Activated CD4-positive, alpha-beta T cell treated with anti-CD3 and anti-CD28 coated beads, Interleukin-2, amount 50 U/mL, for 24 hours (primary cell): Measurements from ENCODE around the gene RAB3IP.
"Not testable (repeated sequence)": the region's sequence is repeated elsewhere in the genome, so short reads cannot be mapped to it uniquely, and the experiment has no call there.

Experiments used
- DNase-seq, 2 donors: peaks; one replicate each; pipeline ENCODE4 v3.0.0-alpha.2; 2020; ENCODE audit warnings: low read depth in 1 of 2, low spot score in 1 of 2

RAB3IP gene

GRCh38 chr12:69756088-69756755 lies 17.6 kb downstream of the RAB3IP start:
- no peak for DNase-seq

GRCh38 chr12:69758105-69758504 lies 19.4 kb downstream of the RAB3IP start:
- no peak for DNase-seq

- not testable (repeated sequence) for DNase-seq
These were observed 20.9 kb downstream of the RAB3IP start for GRCh38 chr12:69759581-69759980.

DNA sequence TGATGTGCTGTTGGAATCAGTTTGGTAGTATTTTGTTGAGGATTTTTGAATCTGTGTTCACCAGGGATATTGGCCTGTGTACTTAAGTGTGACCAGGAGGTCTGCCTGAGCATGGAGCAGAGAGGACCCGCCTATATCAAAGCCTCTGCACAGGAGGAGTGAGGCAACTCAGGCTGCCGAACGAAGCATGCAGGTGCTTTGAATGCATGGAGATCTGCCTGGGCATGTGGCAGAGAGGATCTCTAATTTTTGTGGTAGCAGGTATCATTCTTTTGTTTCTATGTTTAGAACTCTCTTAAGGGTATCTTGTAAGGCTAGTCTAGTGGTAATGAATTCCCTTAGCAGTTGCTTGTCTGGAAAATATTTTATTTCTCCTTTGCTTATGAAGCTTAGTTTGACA lies 26.9 kb downstream of the RAB3IP start:
- DNase-seq = no peak

GRCh38 chr12:69766260-69766659 lies 27.6 kb downstream of the RAB3IP start:
- no peak for DNase-seq

- no peak for DNase-seq
These were observed 41.3 kb downstream of the RAB3IP start for GRCh38 chr12:69779928-69780327.

DNA sequence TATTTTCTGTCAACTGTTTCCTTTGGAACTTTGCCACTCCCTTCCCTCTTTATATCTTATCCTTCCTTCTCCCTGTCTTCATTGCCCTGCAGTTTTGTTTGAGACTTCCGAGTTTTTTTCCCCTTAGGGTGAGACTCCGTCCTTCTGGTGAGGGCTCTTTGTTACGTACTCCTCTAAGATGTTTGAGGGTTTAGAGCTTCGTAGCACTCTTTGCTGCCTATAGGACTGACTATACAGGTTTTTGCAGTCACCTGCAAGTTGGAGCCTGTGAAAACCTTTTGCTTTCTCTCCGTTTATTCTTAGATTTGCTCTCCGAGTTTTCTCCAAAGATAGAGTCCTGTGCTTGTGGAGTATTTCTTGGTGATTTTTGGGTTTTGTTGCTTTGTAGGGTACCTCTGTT lies 44.7 kb downstream of the RAB3IP start:
- DNase-seq = no peak

GRCh38 chr12:69789351-69789750 lies 50.7 kb downstream of the RAB3IP start:
- DNase-seq = no peak

GRCh38 chr12:69792533-69792932 lies 53.9 kb downstream of the RAB3IP start:
- DNase-seq = no peak

GRCh38 chr12:69807101-69807897 lies 68.6 kb downstream of the RAB3IP start:
- DNase-seq = not testable (repeated sequence)

DNA sequence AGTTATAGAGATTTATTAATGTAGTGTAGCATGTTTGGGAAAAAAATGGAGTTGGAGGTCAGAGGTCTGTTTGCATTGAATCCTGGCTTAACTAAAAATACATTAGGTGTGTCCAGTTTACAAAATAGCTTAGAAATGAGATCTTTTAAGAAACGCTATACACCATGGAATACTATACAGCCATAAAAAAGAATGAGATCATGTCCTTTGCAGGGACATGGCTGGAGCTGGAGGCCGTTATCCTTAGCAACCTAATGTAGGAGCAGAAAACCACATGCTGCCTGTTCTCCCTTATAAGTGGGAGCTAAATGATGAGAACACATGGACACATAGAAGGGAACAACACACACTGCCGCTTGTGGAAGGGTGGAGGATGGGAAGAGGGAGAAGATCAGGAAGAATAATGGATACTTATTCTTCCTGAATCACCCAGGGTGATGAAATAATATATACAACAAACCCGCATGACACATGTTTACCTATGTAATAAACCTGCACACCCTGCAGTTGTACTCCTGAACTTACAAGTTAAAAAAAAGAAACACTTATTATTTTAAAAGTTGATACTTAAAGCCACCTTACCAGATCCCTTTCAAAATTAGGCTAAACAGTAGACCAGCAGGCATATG lies 72.3 kb downstream of the RAB3IP start:
- DNase-seq = no peak

DNA sequence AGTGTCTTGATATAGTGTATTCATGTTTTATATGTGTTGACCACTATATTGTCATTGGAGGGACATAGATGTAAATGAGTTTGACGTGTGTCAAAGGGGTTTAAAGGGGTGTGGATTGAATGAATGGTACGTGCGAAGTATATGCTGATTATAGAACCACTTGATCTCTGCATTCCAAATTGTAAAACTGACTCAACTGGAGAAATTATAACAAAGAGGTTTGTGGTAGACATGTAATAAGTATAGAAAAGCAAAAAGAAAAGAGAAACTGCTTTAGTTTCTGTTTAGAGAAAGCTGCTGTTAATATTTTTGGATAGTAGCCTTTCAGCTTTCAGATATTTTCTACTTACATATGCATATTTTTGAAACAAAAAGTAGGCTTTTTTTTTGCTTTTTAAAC lies 77.4 kb downstream of the RAB3IP start:
- DNase-seq = no peak

GRCh38 chr12:69821032-69821455 lies 82.4 kb downstream of the RAB3IP start:
- DNase-seq = no peak

GRCh38 chr12:69821456-69822159 lies 82.9 kb downstream of the RAB3IP start:
- no peak for DNase-seq

GRCh38 chr12:69822201-69822860 lies 83.7 kb downstream of the RAB3IP start:
- no peak for DNase-seq

- no peak for DNase-seq
These were observed 85.4 kb downstream of the RAB3IP start for GRCh38 chr12:69824028-69824427.

- DNase-seq = no peak
These were observed 86.4 kb downstream of the RAB3IP start, which contains the start of gene MYRFL for GRCh38 chr12:69824966-69825560. TSS of gene MYRFL (plus strand) at chr12:69825227. CDS start at chr12:69825518, 291 bp downstream.

DNA sequence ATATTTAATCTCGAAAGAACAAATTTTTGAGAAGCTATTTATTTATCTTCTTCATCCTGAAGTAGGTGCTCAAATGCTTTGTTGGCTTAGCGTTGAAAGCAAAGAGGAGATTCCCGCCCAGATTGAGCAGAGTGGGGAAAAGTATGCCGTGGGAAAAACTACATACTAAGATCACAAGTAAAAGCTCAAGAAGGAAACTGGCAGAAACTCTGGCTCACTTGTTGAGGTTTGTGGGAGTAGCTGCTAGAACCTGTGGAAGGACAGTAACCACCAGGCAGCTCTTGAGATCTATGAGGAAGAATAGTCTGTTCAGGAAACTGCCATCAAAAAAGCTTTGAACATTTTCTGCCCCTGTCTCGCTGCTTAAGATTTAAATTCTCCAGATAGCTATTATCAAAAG lies 90.2 kb downstream of the RAB3IP start:
- DNase-seq = no peak

GRCh38 chr12:69833696-69834095 lies 95.0 kb downstream of the RAB3IP start:
- DNase-seq = no peak

- no peak for DNase-seq
These were observed 95.5 kb downstream of the RAB3IP start for GRCh38 chr12:69834147-69834546.
